HG03039 (cell line): Measurements from ENCODE around the gene VPS37D.
"Not testable (repeated sequence)": the region's sequence is repeated elsewhere in the genome, so short reads cannot be mapped to it uniquely, and the experiment has no call there.

Experiments used
- ATAC-seq: cut with Tn5 transposase; IDR thresholded peaks from one replicate; pipeline ENCODE4 v1.9.1; 2021; ENCODE audit warnings: mild to moderate bottlenecking, moderate library complexity; ENCODE audit not compliant: unreplicated experiment

The VPS37D gene, protein sequence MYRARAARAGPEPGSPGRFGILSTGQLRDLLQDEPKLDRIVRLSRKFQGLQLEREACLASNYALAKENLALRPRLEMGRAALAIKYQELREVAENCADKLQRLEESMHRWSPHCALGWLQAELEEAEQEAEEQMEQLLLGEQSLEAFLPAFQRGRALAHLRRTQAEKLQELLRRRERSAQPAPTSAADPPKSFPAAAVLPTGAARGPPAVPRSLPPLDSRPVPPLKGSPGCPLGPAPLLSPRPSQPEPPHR

DNA sequence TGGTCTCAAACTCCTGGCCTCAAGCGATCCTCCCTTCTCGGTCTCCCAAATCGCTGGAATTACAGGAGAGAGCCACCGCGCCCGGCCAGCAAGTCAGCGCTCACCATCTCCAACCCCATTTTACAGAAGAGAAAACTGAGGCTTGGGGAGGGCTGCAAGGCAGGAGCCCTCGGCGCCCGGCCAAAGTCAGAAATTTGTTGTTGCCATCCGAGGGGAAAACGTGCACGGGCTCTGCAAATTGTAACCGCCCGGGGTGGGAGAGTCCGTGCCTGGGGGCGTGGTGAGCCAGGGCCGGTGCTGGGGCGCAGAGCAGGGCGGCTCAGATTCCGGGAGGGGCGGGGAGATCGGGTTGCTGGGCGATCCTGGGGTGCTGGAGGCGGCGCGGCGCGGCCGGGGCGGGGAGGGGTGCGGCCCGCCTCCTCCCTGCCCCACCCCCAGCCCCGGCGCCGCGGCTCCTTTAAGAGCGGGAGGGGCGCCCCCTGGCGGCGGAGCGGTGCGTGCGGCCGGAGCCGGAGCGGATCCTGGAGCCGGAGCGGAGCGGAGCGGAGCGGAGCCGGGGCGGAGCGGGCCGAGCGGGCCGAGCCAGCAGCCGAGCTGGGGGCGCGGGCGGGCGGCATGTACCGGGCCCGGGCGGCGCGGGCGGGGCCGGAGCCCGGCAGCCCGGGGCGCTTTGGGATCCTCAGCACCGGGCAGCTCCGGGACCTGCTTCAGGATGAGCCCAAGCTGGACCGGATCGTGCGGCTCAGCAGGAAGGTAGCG, at the start of gene VPS37D:
VPS37D (plus strand) TSS at position 488 of the 759 bp plus-strand sequence; CDS start at position 616, 128 bp downstream.
- peak; percentile 90 for ATAC-seq

DNA sequence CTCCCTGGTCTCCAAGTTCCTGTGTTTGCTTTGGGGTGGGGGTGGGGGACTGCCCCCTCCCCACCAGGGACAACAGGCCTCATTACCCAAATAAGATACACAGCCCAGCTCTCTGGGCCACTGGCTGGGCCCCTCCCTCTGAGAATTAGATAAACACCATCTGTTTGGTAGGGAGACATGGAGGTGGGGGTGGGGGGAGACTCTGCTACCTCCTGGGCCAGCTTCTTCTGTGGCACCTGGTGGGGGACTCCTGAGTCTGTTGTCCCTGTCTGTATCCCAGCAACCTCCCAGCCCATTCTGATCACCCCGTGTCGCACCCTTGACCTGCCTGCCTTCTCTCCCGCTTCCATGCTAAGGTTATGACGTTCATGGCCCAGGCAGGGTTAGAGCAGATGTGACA, 49.1 kb upstream of the VPS37D start:
- ATAC-seq, result no peak

DNA sequence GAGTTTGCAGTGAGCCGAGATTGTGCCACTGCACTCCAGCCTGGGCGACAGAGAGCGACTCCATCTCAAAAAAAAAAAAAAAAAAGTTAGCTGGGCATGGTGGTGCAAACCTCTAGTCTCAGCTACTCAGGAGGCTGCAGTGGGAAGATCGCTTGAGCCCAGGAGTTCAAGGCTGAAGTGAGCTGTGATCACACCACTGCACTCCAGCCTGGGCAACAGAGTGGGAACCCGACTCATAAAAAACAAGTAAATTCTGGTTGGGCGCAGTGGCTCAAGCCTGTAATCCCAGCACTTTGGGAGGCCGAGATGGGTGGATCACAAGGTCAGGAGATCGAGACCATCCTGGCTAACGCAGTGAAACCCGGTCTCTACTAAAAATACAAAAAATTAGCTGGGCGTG, 48.2 kb upstream of the VPS37D start:
- not testable (repeated sequence) for ATAC-seq

DNA sequence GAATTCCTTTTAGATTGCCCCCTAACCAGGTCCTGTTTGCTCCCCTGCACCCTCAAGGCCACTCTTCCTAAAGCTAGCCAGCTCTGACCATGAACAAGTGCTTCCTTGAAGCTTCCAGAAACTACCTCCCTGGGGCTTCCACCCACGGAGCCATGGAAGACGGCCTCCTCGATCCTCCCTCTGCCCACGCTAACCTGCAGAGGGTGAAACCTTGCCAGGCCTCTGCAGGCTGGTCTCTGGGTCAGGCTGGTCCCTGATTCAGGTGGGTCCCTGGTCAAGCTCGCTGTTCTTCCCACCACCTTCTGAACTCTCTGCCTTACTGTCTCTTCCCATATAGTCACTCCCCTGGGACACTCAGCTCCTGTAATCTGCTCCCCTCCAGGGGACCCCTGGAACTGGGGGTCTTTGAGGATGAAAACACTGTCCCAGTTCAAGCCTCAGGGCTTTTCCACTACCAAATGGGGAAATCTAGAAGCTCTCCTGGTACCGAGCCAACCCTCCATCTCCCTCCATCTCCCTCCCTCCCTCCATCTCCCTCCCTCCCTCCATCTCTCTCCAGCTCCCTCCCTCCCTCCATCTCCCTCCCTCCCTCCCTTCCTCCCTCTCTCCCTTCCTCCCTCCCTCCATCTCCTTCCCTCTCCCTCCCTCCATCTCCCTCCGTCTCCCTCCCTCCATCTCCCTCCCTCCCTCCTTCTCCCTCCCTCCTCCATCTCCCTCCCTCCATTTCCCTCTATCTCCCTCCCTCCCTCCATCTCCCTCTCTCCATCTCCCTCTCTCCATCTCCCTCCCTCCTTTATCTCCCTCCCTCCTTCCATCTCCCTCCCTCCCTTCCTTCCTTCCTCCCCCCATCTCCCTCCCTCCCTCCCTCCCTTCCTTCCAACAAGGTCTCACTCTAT, 46.2 kb upstream of the VPS37D start:
- ATAC-seq, result no peak

DNA sequence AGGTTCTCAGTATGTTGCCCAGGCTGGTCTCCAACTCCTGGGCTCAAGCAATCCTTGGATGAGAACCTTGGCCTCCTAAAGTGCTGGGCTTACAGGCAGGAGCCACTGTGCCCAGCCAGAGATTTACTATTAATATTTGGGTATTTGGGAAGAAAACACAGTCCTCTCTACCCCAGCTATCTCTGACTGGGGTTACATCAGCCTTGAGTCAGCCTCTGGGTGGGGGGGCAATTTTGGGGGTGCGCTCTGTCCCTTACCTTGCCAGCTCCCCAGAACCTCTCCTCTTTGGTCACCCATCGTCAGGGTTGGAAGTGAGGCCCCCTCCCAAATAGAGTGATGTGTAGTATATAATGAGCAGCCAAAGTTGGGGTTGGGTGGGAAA, 45.1 kb upstream of the VPS37D start:
- ATAC-seq, result no peak

DNA sequence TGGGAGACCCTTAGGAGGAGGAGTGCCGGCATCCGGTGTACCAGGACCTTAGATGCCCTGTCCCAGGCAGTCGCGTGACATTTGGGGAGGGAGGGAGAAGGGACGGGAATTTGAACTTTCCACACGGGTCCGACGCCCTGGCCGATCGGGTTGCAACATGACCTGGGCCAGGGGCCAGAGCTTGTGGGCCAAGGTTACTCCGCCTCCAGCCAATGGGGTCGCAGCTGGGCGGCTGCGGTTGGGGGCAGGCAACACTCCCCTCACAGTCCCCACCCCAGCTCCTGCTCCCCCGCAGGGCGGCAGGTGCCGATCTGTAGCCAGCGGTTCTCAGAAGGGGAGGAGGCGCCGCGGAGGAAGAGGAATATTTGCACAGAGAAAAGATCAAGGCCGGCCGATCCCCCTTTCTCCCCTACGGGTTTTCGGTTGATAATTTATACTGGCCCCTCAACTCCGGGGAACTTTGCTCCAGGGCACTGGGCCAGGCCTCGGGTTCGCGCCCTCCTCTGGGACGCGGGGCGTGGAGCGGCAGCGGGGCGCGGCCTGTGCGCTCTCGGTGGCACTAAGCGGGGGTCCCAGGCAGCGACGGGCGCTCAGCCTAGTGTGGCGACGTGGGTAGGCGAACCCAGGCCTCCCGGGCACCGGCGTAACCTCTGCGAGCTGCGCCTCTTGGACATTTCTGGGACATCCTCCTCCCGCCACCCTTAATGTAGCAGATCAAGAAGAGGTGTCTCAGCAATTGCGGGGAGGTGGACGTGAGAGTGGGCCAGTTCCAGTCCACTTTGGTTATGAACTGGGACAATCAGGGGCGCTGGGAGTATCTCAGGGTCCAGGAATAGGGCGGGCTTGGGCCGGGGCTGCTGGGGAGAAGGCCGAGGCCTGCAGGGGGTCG, 44.5 kb upstream of the VPS37D start:
- ATAC-seq, result no peak

DNA sequence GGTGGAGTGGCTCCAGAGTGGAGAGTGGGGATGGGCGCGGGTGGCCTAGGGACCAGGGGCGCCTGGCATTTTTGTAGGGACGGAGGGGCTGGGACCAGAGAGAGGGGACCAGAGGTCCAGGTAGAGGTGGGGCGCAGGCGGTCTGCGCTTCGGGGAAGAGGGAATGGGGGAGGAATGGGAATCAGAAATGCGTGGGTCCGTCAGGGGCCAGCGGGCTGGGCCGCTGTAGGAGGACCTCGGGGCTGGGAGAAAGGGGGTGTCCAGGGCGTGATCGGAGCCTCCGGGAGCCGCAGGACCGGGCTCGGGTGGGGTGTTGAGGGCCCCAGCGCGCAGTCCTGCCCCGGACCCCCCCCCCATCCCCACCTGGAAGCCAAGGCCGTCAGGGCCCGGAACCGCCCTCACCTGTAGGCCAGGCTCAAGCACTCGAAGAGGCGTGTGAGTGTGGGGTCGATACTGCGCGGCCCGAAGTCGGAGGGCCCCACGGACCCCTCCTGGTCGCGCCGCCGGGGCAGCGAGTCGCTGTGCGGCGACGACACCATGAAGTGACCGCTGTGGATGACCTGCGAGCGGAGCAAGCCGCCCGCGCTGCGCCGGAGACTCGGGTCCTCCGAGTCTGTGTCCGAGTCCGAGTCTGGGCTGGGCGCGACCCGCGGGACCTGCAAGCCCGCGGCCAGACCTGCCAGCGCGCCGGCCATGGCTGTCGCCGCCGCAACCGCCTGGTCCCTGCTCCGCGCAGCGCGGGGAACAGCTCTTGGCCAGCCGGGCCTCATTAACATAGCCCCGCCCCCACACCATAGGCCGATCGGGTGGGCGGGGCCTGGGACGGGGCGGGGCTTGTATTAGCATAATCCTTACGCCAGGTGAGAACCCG, 43.6 kb upstream of the VPS37D start, which contains the start of gene MLXIPL:
MLXIPL (minus strand) TSS at position 725 of the 871 bp plus-strand sequence; CDS start at position 695, 30 bp downstream.
- no peak for ATAC-seq

DNA sequence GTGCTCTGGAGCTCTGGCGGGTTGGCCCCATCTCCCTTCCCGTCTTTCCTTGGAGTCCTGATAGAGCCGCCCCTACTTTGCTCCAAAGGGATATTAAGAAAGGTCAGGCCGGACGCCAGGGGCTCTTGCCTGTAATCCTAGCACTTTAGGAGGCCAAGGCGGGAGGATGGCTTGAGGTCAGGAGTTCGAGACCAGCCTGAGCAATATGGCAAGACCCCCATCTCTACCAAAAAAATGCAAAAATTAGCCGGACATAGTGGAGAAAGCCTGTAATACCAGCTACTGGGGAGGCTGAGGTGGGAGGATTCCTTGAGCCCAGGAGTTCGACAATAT, 43.0 kb upstream of the VPS37D start:
- ATAC-seq, result no peak

DNA sequence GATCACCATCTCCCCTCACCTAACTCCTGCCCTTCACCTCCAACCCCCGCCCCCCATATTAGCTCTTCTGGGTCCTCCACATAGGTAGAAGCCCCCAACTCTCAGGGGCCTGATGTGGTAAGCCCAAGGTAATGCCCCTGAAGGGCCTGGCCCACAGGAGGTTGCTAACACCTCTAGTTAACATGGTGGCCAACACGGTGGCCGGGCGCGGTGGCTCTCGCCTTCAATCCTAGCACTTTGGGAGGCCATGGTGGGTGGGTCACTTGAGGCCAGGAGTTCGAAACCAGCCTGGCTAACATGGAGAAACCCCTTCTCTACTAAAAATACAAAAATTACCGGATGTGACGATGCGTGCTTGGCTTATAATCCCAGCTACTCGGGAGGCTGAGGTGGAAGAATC, 42.4 kb upstream of the VPS37D start:
- ATAC-seq, result no peak

DNA sequence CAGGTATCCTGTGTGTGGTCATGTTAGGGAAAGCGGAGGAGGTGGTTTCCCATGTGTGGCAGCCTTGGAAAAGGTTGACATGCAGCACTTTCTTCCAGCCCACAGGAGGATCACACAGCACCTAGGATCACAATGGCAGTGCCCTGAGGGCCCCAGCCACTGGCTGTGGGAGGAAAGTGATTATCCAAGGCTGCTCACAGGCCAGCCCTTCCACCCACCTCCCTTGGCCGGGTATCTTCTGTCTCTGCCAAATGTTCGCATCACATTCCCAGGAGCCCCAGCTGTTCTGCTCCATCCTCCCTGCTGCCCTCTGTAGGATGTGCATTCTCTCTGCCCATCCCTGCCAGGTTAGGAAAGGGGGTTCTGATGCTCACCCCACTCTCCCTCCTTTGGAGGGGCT, 40.8 kb upstream of the VPS37D start:
- no peak for ATAC-seq

DNA sequence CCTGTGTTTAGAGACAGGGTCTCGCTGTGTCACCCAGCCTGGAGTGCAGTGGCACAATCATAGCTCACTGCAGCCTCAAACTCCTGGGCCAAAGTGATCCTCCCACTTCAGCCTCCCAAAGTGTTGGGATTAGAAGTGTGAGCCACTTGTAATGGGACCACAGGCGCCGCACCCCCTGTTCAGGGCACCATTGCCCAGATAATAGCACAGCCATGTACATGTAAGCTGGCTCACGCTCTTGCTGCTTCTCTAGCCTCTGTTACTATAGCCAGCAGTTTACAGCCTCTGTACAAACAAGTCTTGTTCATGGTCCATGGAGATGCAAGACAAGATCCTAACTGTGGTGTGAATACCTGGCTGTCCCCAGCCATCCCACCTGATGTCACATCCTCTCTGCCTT, 39.1 kb upstream of the VPS37D start:
- no peak for ATAC-seq

DNA sequence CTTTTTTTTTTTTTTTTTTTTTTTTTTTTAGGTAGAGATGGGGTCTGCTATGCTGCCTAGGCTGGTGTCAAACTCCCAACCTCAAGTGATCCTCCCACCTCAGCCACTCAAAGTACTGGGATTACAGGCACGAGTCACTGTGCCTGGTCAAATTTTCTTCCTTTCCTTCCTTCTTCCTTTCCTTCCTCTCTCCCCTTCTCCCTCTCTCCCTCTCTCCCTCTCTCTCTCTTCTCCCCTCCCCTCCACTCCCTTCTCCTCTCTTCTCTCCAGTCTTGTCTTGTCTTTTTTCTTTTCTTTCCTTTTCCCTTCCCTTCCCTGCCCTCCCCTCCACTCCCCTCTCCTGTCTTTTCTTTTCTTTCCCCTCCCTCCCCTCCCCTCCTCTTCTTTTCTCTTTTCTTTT, 36.1 kb upstream of the VPS37D start:
- no peak for ATAC-seq

DNA sequence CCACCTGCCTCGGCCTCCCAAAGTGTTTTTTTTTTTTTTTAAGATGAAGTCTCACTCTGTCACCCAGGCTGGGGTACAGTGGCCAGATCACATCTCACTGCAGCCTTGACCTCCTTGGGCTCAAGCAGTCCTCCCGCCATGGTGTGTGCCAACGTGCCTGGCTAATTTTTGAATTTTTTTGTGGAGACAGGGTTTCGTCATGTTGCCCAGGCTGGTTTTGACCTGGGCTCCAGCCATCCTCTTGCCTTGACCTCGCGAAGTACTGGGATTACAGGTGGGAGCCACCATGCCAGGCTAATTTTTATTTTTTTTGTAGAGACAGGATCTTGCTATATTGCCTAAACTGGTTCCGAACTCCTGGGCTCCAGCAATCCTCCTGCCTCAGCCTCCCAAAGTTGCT, 34.3 kb upstream of the VPS37D start:
- ATAC-seq, result no peak

DNA sequence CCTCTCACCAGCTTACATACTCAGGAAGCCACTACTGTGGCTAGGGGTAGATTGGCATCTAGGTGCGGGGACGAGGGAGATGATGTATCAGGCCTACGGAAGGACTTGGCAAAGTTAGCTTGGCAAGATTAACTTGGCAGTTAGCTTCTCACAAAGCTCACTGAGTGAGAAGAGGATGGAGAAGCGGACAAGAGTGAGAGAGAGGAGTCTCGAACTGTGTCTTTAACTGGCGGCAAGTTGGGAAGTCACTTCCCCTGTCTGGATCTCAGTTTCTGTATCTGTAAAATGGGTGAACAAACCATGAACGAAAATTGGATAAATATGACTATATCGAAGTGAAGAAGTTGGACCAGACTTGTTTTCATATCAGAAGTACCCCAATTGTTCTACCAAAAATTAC, 33.8 kb upstream of the VPS37D start:
- ATAC-seq, result no peak

DNA sequence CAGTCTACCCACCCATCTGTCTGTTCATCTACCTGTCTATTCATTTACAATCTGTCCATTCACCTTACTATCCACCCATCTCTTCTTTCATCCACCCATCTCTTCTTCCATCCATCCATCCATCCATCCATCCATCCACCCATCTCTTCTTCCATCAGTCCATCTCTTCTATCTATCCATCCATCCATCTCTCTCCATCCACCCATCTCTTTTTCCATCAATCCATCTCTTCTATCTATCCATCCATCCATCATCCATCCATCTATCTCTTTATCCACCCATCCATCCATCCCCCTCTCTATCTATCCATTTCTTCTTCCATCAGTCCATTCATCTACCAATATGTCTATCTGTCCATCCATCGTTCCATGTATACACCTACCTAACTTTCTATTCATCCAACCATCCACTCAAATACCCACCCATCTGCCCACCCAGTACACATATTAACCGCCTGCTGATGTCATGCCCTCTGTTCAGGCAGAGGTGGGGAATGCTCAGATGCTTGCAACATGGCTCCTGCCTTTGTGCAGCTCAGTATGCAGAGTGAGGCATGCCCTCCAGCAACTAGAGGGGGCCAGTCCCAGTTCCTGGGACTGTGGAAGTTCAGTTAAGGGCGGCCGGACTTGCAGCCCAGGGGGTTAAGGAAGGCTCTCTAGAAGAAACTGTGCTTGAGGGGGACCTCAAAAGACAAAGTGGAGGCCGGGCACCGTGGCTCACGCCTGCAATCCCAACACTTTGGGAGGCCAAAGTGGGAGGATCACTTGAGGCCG, 32.0 kb upstream of the VPS37D start:
- no peak for ATAC-seq

DNA sequence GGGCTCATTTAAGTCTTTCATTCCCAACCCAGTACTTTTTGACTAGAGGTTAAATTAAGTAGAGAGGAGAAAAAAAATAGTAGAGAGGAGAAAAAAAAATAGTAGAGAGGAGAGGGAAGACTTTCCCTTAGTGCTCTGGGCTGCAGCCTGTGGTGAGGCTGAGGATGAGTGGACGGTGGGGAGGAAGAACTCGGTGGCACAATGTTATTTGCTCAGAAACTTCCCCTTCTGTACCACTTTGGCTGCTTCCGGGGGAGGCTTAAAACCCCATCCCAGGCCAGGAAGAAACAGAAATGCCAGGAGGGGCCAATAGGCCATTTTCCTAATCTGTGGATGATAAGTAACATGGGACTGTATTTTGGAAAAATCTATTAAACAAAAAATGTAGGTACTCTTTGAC, 28.7 kb upstream of the VPS37D start:
- ATAC-seq, result no peak

DNA sequence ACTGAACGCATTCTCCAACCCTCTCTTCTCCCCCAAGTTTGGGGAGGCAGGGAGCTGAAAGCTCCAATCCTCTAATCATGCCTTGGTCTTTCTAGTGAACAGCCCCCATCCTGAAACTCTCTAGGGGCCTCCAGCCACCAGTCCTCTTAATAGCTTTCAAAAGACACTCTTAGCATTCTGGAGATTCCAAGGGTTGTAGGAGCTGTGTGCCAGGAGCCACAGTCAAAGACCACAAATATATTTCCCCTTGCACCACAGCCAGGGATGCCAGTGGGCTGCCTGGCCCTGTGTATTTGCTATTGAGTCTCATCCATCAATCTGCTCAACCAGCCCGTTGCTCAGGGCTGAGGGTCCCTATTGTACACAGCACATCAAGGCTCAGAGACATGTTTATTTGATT, 24.8 kb upstream of the VPS37D start:
- ATAC-seq, result no peak

DNA sequence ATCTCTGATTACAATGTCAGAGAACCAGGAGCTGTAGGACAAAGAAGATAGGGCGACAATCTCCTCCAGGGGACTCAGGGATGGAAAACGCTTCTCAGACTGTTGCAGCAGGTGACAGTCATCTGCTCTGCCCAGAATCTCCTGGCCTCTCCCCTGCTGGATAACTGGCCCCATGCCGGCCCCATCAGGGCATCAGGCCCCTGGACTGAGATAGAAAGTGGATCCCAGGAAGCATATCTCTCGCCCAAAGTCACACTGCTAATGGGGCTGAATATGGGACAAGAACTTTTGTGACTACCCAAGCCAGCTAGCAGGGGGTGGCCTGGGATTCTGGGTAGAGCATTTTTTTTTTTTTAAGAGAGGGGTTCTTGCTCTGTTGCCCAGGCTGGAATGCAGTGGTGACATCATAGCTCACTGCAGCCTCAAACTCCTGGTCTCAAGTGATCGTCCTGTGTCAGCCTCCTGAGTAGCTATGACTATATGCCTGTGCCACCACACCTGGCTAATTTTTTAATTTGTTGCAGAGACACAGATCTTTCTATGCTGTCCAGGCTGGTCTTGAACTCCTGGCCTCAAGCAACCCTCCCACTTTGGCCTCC, 22.8 kb upstream of the VPS37D start:
- ATAC-seq, result no peak
